SK-N-SH (cell line): ENCODE measurements around the gene E2F4. TPM values are rescaled to one million over a fixed set of nuclear protein-coding genes. Genes with fewer than 3 reads are reported as not detected.

ENCODE experiments used
- CTCF ChIA-PET: fragments of 300-600, 350-600 bp; formaldehyde crosslinking; extraction: SDS; loops from one replicate; lab custom pipeline; 2021; lab: Yijun Ruan, JAX
- POLR2A ChIA-PET: fragments of 350-600 bp; sonication (Branson Sonifier 250); formaldehyde crosslinking; extraction: SDS; loops from one replicate; lab custom pipeline; 2020; ENCODE audit warnings: antibody characterized with exemption, inconsistent platforms; lab: Yijun Ruan, JAX
- DNase-seq: peaks from one replicate; pipeline ENCODE4 v3.0.0; 2012
- H2AFZ ChIP-seq: fragments of 200-600 bp; sonication (generic); 2 replicates; pipeline ENCODE4 v1.8.1; 2016; ENCODE audit warnings: antibody characterized with exemption, mild to moderate bottlenecking, low read depth
- H3F3A ChIP-seq: fragments of 200-600 bp; sonication (generic); replicated peaks from 2 replicates; pipeline ENCODE3; 2016; ENCODE audit warnings: antibody characterized with exemption, mild to moderate bottlenecking; ENCODE audit not compliant: insufficient read depth
- H3K27ac ChIP-seq, 2 experiments: fragments of 200-500 bp in 1 of 2; fragments of 200-600 bp in 1 of 2; sonication (Bioruptor generic) in 1 of 2; sonication (generic), shearing (Covaris generic) in 1 of 2; 2 replicates each; pipeline versions ENCODE4 v1.5.1 to v1.6.1; 2014 to 2016; ENCODE audit warnings: low read depth in 2 of 2, inconsistent platforms in 1 of 2, low read length in 1 of 2, mild to moderate bottlenecking in 1 of 2, mixed read lengths in 1 of 2
- H3K27me3 ChIP-seq: fragments of 200-600 bp; sonication (generic), shearing (Covaris generic); 2 replicates; pipeline ENCODE4 v1.6.1; 2016; ENCODE audit warnings: mixed run types; ENCODE audit not compliant: insufficient read depth
- H3K36me3 ChIP-seq, 2 experiments: fragments of 200-500 bp in 1 of 2; fragments of 200-600 bp in 1 of 2; sonication (Bioruptor generic) in 1 of 2; sonication (generic) in 1 of 2; replicated peaks in 1 of 2; 2 replicates each; pipeline versions ENCODE3 to v1.5.1; 2014 to 2016; ENCODE audit warnings: low read length in 1 of 2, mild to moderate bottlenecking in 1 of 2; ENCODE audit not compliant: insufficient read depth in 2 of 2, control insufficient read depth in 1 of 2
- H3K4me1 ChIP-seq, 2 experiments: fragments of 200-500 bp in 1 of 2; fragments of 200-600 bp in 1 of 2; sonication (Bioruptor generic) in 1 of 2; sonication (generic), shearing (Covaris generic) in 1 of 2; 2 replicates each; pipeline versions ENCODE4 v1.5.1 to v1.6.1; 2014 to 2016; ENCODE audit warnings: low read depth in 1 of 2, low read length in 1 of 2, mixed run types in 1 of 2; ENCODE audit not compliant: insufficient read depth in 2 of 2, control insufficient read depth in 1 of 2
- H3K4me2 ChIP-seq: fragments of 200-600 bp; sonication (generic), shearing (Covaris generic); 2 replicates; pipeline ENCODE4 v1.6.1; 2017; ENCODE audit warnings: mixed run types
- H3K4me3 ChIP-seq, 2 experiments: fragments of 200-500 bp in 1 of 2; fragments of 200-600 bp in 1 of 2; sonication (Bioruptor generic) in 1 of 2; sonication (generic), shearing (Covaris generic) in 1 of 2; 2 replicates each; pipeline versions ENCODE4 v1.5.1 to v1.8.1; 2014 to 2016; ENCODE audit warnings: low read depth in 2 of 2, inconsistent platforms in 1 of 2, low read length in 1 of 2, mild to moderate bottlenecking in 1 of 2, mixed read lengths in 1 of 2, moderate library complexity in 1 of 2
- H3K79me2 ChIP-seq: fragments of 200-600 bp; sonication (generic); 2 replicates; pipeline ENCODE4 v1.8.1; 2017; ENCODE audit warnings: mild to moderate bottlenecking; ENCODE audit not compliant: insufficient read depth
- H3K9ac ChIP-seq: fragments of 200-600 bp; sonication (generic); 2 replicates; pipeline ENCODE4 v1.6.1; 2017; ENCODE audit warnings: mixed run types
- H3K9me2 ChIP-seq: fragments of 200-600 bp; sonication (generic); 2 replicates; pipeline ENCODE4 v1.6.1; 2017; ENCODE audit warnings: mixed run types
- H3K9me3 ChIP-seq: fragments of 200-600 bp; sonication (generic); 2 replicates; pipeline ENCODE4 v1.6.1; 2017; ENCODE audit warnings: mixed run types, mild to moderate bottlenecking, moderate library complexity
- H4K20me1 ChIP-seq: fragments of 200-600 bp; sonication (generic); 2 replicates; pipeline ENCODE4 v1.6.1; 2017; ENCODE audit warnings: mild to moderate bottlenecking, mixed run types; ENCODE audit not compliant: insufficient read depth
- CHD2 ChIP-seq: fragments of 150-350 bp; IDR thresholded peaks from 2 replicates; pipeline ENCODE4 v1.6.1; 2018; ENCODE audit warnings: low read length; ENCODE audit not compliant: partially characterized antibody
- EP300 ChIP-seq, 2 experiments: IDR thresholded peaks; 2 replicates each; pipeline versions ENCODE4 v1.4.0 to v1.6.1; 2012; ENCODE audit warnings: borderline replicate concordance in 1 of 2, low read depth in 1 of 2, low read length in 1 of 2
- FOXJ3 ChIP-seq: sonication (generic); formaldehyde crosslinking; IDR thresholded peaks from 2 replicates; pipeline ENCODE4 v1.5.1; 2020; ENCODE audit warnings: mild to moderate bottlenecking, missing genetic modification reagents
- GABPA ChIP-seq: IDR thresholded peaks from 2 replicates; pipeline ENCODE4 v1.4.0; 2012; ENCODE audit warnings: low read depth, mild to moderate bottlenecking
- NFIC ChIP-seq: IDR thresholded peaks from 2 replicates; pipeline ENCODE4 v1.4.0; 2012; ENCODE audit warnings: borderline replicate concordance
- NRF1 ChIP-seq: IDR thresholded peaks from 2 replicates; pipeline ENCODE4 v1.6.1; 2012; ENCODE audit warnings: low read depth, mild to moderate bottlenecking, low read length
- POLR2AphosphoS5 ChIP-seq: IDR thresholded peaks from 2 replicates; pipeline ENCODE4 v1.6.1; 2012; ENCODE audit warnings: low read depth, low read length
- RCOR1 ChIP-seq: fragments of 150-350 bp; IDR thresholded peaks from 2 replicates; pipeline ENCODE4 v1.6.1; 2017; ENCODE audit warnings: antibody characterized with exemption, low read length
- RFX5 ChIP-seq: IDR thresholded peaks from 2 replicates; pipeline ENCODE4 v1.6.1; 2012; ENCODE audit warnings: mild to moderate bottlenecking, improper control_type of control experiment, low read length
- RXRA ChIP-seq: IDR thresholded peaks from 2 replicates; pipeline ENCODE4 v1.4.0; 2012; ENCODE audit warnings: low read depth, mild to moderate bottlenecking, borderline replicate concordance
- SMC3 ChIP-seq: IDR thresholded peaks from 2 replicates; pipeline ENCODE4 v1.6.1; 2012; ENCODE audit warnings: low read depth, low read length, improper control_type of control experiment
- YY1 ChIP-seq: IDR thresholded peaks from 2 replicates; pipeline ENCODE4 v1.4.0; 2012; ENCODE audit warnings: low read depth, mild to moderate bottlenecking
- WGBS: methylation state at CpG from one replicate; pipeline ENCODE4 v1.1.6; 2017; ENCODE audit warnings: low lambda C conversion rate; 5-methylcytosine and 5-hydroxymethylcytosine counted together
- polyA plus RNA-seq, 3 experiments: library from polyadenylated mRNA; depleted of rRNA; stranded (reverse); fragments of >200 nt; gene quantifications; 2 replicates each; pipeline ENCODE4 v1.2.3, GENCODE V29; 2012
- TF ChIP-seq, protein P1 (sequence below): IDR thresholded peaks from 2 replicates; pipeline ENCODE4 v1.4.0; 2012; ENCODE audit warnings: low read depth
- TF ChIP-seq, protein P2 (sequence below): fragments of 150-350 bp; IDR thresholded peaks from 2 replicates; pipeline ENCODE4 v1.6.1; 2016; ENCODE audit warnings: mild to moderate bottlenecking, low read depth, low read length
- TF ChIP-seq, protein P3 (sequence below): IDR thresholded peaks from 2 replicates; pipeline ENCODE4 v1.4.0; 2012; ENCODE audit warnings: low read depth, borderline replicate concordance
- TF ChIP-seq, protein P4 (sequence below): IDR thresholded peaks from 2 replicates; pipeline ENCODE4 v1.4.0; 2012; ENCODE audit warnings: low read depth, borderline replicate concordance

Gene E2F4
- polyA plus RNA-seq, 1 of the 3 experiments (the other 2 are of a cell fraction) = 168 TPM

DNA sequence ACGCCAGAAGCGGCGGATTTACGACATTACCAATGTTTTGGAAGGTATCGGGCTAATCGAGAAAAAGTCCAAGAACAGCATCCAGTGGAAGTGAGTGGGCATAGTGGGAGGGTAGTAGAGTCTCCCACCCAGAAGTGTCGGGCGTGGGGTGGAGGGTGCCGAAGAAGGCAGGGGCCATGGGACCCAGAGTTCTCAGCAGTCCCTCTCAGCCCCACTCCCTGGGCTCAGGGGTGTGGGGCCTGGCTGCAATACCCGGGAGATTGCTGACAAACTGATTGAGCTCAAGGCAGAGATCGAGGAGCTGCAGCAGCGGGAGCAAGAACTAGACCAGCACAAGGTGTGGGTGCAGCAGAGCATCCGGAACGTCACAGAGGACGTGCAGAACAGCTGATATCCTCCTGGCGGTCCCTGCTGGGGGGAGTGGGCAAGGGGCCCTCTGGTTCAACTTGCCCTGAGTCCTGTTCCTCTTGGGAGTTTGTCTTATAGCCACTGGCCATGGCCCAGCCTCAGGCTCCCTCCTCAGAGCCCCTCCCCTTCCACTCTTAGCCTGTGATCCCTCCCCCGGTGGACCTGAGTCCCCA, 916 bp downstream of the E2F4 start:
- H3K36me3 ChIP-seq = peaks cover 29 to 48% of the 10 kb centered on the region in 2 experiments
- TF ChIP-seq FOXJ3 (CRISPR knock-in tag) = no peak
- TF ChIP-seq RXRA = no peak
- TF ChIP-seq, protein P1, sequence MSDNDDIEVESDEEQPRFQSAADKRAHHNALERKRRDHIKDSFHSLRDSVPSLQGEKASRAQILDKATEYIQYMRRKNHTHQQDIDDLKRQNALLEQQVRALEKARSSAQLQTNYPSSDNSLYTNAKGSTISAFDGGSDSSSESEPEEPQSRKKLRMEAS = no peak
- TF ChIP-seq, protein P2, sequence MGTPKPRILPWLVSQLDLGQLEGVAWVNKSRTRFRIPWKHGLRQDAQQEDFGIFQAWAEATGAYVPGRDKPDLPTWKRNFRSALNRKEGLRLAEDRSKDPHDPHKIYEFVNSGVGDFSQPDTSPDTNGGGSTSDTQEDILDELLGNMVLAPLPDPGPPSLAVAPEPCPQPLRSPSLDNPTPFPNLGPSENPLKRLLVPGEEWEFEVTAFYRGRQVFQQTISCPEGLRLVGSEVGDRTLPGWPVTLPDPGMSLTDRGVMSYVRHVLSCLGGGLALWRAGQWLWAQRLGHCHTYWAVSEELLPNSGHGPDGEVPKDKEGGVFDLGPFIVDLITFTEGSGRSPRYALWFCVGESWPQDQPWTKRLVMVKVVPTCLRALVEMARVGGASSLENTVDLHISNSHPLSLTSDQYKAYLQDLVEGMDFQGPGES = no peak
- TF ChIP-seq NFIC = no peak
- TF ChIP-seq RFX5 = no peak
- TF ChIP-seq, protein P3, sequence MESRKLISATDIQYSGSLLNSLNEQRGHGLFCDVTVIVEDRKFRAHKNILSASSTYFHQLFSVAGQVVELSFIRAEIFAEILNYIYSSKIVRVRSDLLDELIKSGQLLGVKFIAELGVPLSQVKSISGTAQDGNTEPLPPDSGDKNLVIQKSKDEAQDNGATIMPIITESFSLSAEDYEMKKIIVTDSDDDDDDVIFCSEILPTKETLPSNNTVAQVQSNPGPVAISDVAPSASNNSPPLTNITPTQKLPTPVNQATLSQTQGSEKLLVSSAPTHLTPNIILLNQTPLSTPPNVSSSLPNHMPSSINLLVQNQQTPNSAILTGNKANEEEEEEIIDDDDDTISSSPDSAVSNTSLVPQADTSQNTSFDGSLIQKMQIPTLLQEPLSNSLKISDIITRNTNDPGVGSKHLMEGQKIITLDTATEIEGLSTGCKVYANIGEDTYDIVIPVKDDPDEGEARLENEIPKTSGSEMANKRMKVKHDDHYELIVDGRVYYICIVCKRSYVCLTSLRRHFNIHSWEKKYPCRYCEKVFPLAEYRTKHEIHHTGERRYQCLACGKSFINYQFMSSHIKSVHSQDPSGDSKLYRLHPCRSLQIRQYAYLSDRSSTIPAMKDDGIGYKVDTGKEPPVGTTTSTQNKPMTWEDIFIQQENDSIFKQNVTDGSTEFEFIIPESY = no peak
- TF ChIP-seq YY1 = no peak
- TF ChIP-seq CHD2 = no peak
- TF ChIP-seq RCOR1 = no peak
- TF ChIP-seq SMC3 = no peak
- TF ChIP-seq EP300 (IDR thresholded peaks at IDR 0.05; ENCODE audit: borderline replicate concordance in 1 of 2, low read depth in 1 of 2, low read length in 1 of 2) = no peak
- TF ChIP-seq NRF1 = no peak
- H3K27me3 ChIP-seq = no peaks in the 10 kb centered on the region
- H3K9me3 ChIP-seq = no peaks in the 10 kb centered on the region
- peak overlapping the region; percentile 100 for H3K4me2 ChIP-seq
- peaks cover 21% of the 10 kb centered on the region for H4K20me1 ChIP-seq
- H3K27ac ChIP-seq = peak overlapping the region; percentile 76 to 80; a peak in 2 of 4 replicates
- H3K9me2 ChIP-seq = no peaks in the 10 kb centered on the region
- CTCF ChIA-PET = interaction anchor here (0.6 to 1.4 kb wide), 9 partner anchors 16 to 369 kb away, joined by 3 to 4 read pairs (median 3); partner anchors contain the start of genes CTCF, NOL3 and TMEM208
- peak overlapping the region; percentile 98 for H3K9ac ChIP-seq
- peaks cover 50% of the 10 kb centered on the region for H3K79me2 ChIP-seq
- H2AFZ ChIP-seq = no peak overlapping the region
- WGBS = 4% methylated on average over 14 of the region's 17 CpGs
- POLR2A ChIA-PET = interaction anchor here (0.6 to 2.9 kb wide), 8 partner anchors 9 to 220 kb away, joined by 3 to 8 read pairs (median 4); partner anchors contain the start of genes NOL3 and TMEM208
- peaks cover 28% of the 10 kb centered on the region for H3F3A ChIP-seq
- peak; percentile 44 for DNase-seq
- H3K4me3 ChIP-seq = peak overlapping the region; percentile 96 to 99
- peaks cover 8 to 25% of the 10 kb centered on the region in 2 experiments; a peak in 3 of 4 replicates for H3K4me1 ChIP-seq

DNA sequence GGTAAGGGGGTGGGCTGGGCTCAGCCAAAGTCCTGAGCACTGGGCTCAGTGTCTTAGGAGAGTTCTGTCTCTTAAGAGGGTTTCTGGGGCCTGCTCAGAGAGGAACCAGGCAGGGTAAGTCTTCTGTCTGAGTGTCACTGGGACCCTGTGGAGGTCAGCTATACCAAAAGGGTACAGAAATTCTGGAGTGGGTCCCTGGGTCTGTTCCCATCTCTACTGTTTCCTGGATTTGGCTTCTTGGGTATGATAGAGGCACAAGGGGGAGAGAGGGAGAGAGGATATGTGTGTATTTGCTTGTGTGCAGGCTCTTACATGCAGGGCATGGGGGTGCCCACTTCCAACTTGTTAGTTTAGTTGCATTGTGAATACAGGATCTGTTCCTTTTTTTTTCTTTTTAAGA, 1.6 kb downstream of the E2F4 start:
- H3K27ac ChIP-seq = peak overlapping the region; percentile 29 to 76; a peak in 2 of 4 replicates
- H3K9me3 ChIP-seq = no peaks in the 10 kb centered on the region
- peaks cover 8 to 25% of the 10 kb centered on the region in 2 experiments; a peak in 3 of 4 replicates for H3K4me1 ChIP-seq
- peaks cover 50% of the 10 kb centered on the region for H3K79me2 ChIP-seq
- CTCF ChIA-PET = interaction anchor here (0.9 to 1.8 kb wide), 7 partner anchors 8 to 235 kb away, joined by 3 to 8 read pairs (median 3); partner anchors contain the start of gene TMEM208
- POLR2A ChIA-PET = interaction anchor here (0.6 to 2.9 kb wide), 6 partner anchors 8 to 219 kb away, joined by 3 to 8 read pairs (median 4); partner anchors contain the start of gene TMEM208
- H2AFZ ChIP-seq = no peak overlapping the region
- TF ChIP-seq POLR2AphosphoS5 (no peak), RCOR1 (no peak), GABPA (no peak), EP300 (IDR thresholded peaks at IDR 0.05; ENCODE audit: borderline replicate concordance in 1 of 2, low read depth in 1 of 2, low read length in 1 of 2) (no peak), RFX5 (no peak)
- TF ChIP-seq, protein P4, sequence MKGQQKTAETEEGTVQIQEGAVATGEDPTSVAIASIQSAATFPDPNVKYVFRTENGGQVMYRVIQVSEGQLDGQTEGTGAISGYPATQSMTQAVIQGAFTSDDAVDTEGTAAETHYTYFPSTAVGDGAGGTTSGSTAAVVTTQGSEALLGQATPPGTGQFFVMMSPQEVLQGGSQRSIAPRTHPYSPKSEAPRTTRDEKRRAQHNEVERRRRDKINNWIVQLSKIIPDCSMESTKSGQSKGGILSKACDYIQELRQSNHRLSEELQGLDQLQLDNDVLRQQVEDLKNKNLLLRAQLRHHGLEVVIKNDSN = no peak
- H4K20me1 ChIP-seq = peaks cover 21% of the 10 kb centered on the region
- H3K4me3 ChIP-seq = peak overlapping the region; percentile 96 to 99
- peaks cover 31% of the 10 kb centered on the region for H3F3A ChIP-seq
- peak overlapping the region; percentile 100 for H3K4me2 ChIP-seq
- H3K36me3 ChIP-seq = peaks cover 30 to 54% of the 10 kb centered on the region in 2 experiments
- H3K9ac ChIP-seq = peak overlapping the region; percentile 98
- H3K9me2 ChIP-seq = no peaks in the 10 kb centered on the region
- no peak for DNase-seq
- no peaks in the 10 kb centered on the region for H3K27me3 ChIP-seq
